ENCODE data around the gene TIMM10. TPM values are rescaled to one million over a fixed set of nuclear protein-coding genes. Genes with fewer than 3 reads are reported as not detected.

Gene TIMM10
- total RNA-seq, 4 donors from 2014 or later, result 1.6 to 36.8 (median 34.0) TPM; not detected in 1

GRCh38 chr11:57502376-57502775 lies 28.2 kb downstream of the TIMM10 start:
- intact Hi-C loops (cut with DNase I; ENCODE audit: low total_unique reads) (no loop called here), in situ Hi-C loops (cut with MboI; ENCODE audit: low pct_ligation_motif_present in 1 of 4, low pct_unique_long_range_greater_than_20kb in 1 of 4, low sequenced_read_pairs in 3 of 4) (no loop called here)
- Histone ChIP-seq H3K4me1 (peaks cover 6 to 17% (median 13%) of the 10 kb centered on the region in 4 donors), H3K4me3 (no peak overlapping the region), H3K27ac (no peak overlapping the region), H3K9me3 (no peaks in the 10 kb centered on the region), H3K36me3 (no peaks in the 10 kb centered on the region), H3K27me3 (no peaks in the 10 kb centered on the region)
- TF ChIP-seq EP300 (IDR thresholded peaks at IDR 0.05; ENCODE audit: low read depth), result no peak
- TF ChIP-seq CTCF (IDR thresholded peaks at IDR 0.05), result no peak
- TF ChIP-seq POLR2A (IDR thresholded peaks at IDR 0.05), result no peak
- TF ChIP-seq POLR2AphosphoS5 (IDR thresholded peaks at IDR 0.05), result no peak
- 94 to 100% methylated on average over 2 to 3 of the region's 3 CpGs for WGBS, 2 donors (ENCODE audit: low coverage in 1 of 2)
- no peak for DNase-seq

- H3K27ac ChIP-seq, result no peak overlapping the region
- in situ Hi-C loops (cut with MboI; ENCODE audit: low pct_ligation_motif_present in 1 of 4, low pct_unique_long_range_greater_than_20kb in 1 of 4, low sequenced_read_pairs in 3 of 4), result no loop called here
- intact Hi-C loops (cut with DNase I; ENCODE audit: low total_unique reads), result no loop called here
- no peaks in the 10 kb centered on the region for H3K36me3 ChIP-seq
- DNase-seq, result no peak
- H3K9me3 ChIP-seq, result no peaks in the 10 kb centered on the region
- H3K27me3 ChIP-seq, result no peaks in the 10 kb centered on the region
- peaks cover 6 to 17% (median 13%) of the 10 kb centered on the region in 4 donors for H3K4me1 ChIP-seq
- H3K4me3 ChIP-seq, result no peak overlapping the region
- 81 to 89% methylated on average over 2 to 4 of the region's 4 CpGs for WGBS, 2 donors (ENCODE audit: low coverage in 1 of 2)
- TF ChIP-seq POLR2A (IDR thresholded peaks at IDR 0.05) (no peak), CTCF (IDR thresholded peaks at IDR 0.05) (no peak), POLR2AphosphoS5 (IDR thresholded peaks at IDR 0.05) (no peak), EP300 (IDR thresholded peaks at IDR 0.05; ENCODE audit: low read depth) (no peak)
Measured at GRCh38 chr11:57501953-57502352, 28.6 kb downstream of the TIMM10 start.

- in situ Hi-C loops (cut with MboI; ENCODE audit: low pct_ligation_motif_present in 1 of 4, low pct_unique_long_range_greater_than_20kb in 1 of 4, low sequenced_read_pairs in 3 of 4), result no loop called here
- intact Hi-C loops (cut with DNase I; ENCODE audit: low total_unique reads), result no loop called here
- 89% methylated on average over 14 of the region's 15 CpGs; no CpG with 5 or more reads in 1 of the 2 donors for WGBS, 2 donors (ENCODE audit: low coverage in 1 of 2)
Measured at GRCh38 chr11:57500926-57501325, 29.6 kb downstream of the TIMM10 start.

GRCh38 chr11:57500515-57500914 lies 30.0 kb downstream of the TIMM10 start:
- intact Hi-C loops (cut with DNase I; ENCODE audit: low total_unique reads) (no loop called here), in situ Hi-C loops (cut with MboI; ENCODE audit: low pct_ligation_motif_present in 1 of 4, low pct_unique_long_range_greater_than_20kb in 1 of 4, low sequenced_read_pairs in 3 of 4) (no loop called here)
- peak overlapping the region in 2 of 4 donors; percentile 63 to 85 for H3K27ac ChIP-seq
- DNase-seq, result no peak
- no peaks in the 10 kb centered on the region for H3K27me3 ChIP-seq
- H3K4me3 ChIP-seq, result no peak overlapping the region
- TF ChIP-seq EP300 (IDR thresholded peaks at IDR 0.05; ENCODE audit: low read depth), result no peak
- no peak for TF ChIP-seq CTCF (IDR thresholded peaks at IDR 0.05)
- H3K9me3 ChIP-seq, result no peaks in the 10 kb centered on the region
- H3K4me1 ChIP-seq, result peaks cover 6 to 17% (median 13%) of the 10 kb centered on the region in 4 donors
- H3K36me3 ChIP-seq, result no peaks in the 10 kb centered on the region
- WGBS, 2 donors (ENCODE audit: low coverage in 1 of 2), result 86 to 90% methylated on average over 2 to 8 of the region's 8 CpGs

More at GRCh38 chr11:57500926-57501325, 29.6 kb downstream of the TIMM10 start:
- Histone ChIP-seq H3K27ac (no peak overlapping the region), H3K36me3 (no peaks in the 10 kb centered on the region), H3K4me1 (peaks cover 6 to 17% (median 13%) of the 10 kb centered on the region in 4 donors), H3K27me3 (no peaks in the 10 kb centered on the region), H3K4me3 (no peak overlapping the region), H3K9me3 (no peaks in the 10 kb centered on the region)
- TF ChIP-seq POLR2A (IDR thresholded peaks at IDR 0.05) (no peak), POLR2AphosphoS5 (IDR thresholded peaks at IDR 0.05) (no peak), EP300 (IDR thresholded peaks at IDR 0.05; ENCODE audit: low read depth) (no peak), CTCF (IDR thresholded peaks at IDR 0.05) (no peak)
- DNase-seq, result no peak

Data from transverse colon (tissue), 4 donors.